Sigmoid colon (tissue), 7 donors: ENCODE measurements around the gene ADCY5. TPM values are rescaled to one million over a fixed set of nuclear protein-coding genes. Genes with fewer than 3 reads are reported as not detected.

Experiments
- DNase-seq: peaks from one replicate; pipeline ENCODE4 v3.0.0-alpha.2; 2019
- H3K27ac ChIP-seq, 4 donors: fragments of 200-600 bp; sonication (generic); one replicate each; pipeline ENCODE4 v1.5.1; 2016 to 2019; ENCODE audit warnings: mild to moderate bottlenecking in 1 of 4
- H3K27me3 ChIP-seq, 3 donors: fragments of 200-600 bp; sonication (generic); one replicate each; pipeline ENCODE4 v1.5.1; 2019; ENCODE audit warnings: mild to moderate bottlenecking in 1 of 3
- H3K36me3 ChIP-seq, 4 donors: fragments of 200-600 bp; sonication (generic); one replicate each; pipeline ENCODE4 v1.5.1; 2016 to 2019
- H3K4me1 ChIP-seq, 4 donors: fragments of 200-600 bp; sonication (generic); one replicate each; pipeline ENCODE4 v1.5.1; 2017 to 2019
- H3K4me3 ChIP-seq, 4 donors: fragments of 200-600 bp; sonication (generic); one replicate each; pipeline ENCODE4 v1.5.1; 2017 to 2019; ENCODE audit warnings: mild to moderate bottlenecking in 2 of 4, moderate library complexity in 1 of 4
- H3K9me3 ChIP-seq, 4 donors: fragments of 200-600 bp in 3 of 4; sonication (generic) in 3 of 4; one replicate each; pipeline versions ENCODE4 v1.5.1 to v1.6.1; 2013 to 2019
- CTCF ChIP-seq, 4 experiments: fragments of 450-650 bp in 3 of 4; fragments of 200-600 bp in 1 of 4; IDR thresholded peaks; one replicate each; pipeline ENCODE4 v1.5.1; 2016 to 2019; ENCODE audit warnings: antibody characterized with exemption in 4 of 4, mild to moderate bottlenecking in 3 of 4, moderate library complexity in 2 of 4
- EP300 ChIP-seq, 4 donors: sonication (generic); formaldehyde crosslinking; IDR thresholded peaks; one replicate each; pipeline ENCODE4 v1.6.1; 2017; ENCODE audit warnings: antibody characterized with exemption in 4 of 4
- POLR2A ChIP-seq, 2 donors: fragments of 450-650 bp; IDR thresholded peaks; one replicate each; pipeline ENCODE4 v1.6.1; 2016; ENCODE audit warnings: antibody characterized with exemption in 2 of 2, mild to moderate bottlenecking in 2 of 2, moderate library complexity in 2 of 2
- POLR2AphosphoS5 ChIP-seq, 4 donors: sonication (generic); formaldehyde crosslinking; IDR thresholded peaks; one replicate each; pipeline ENCODE4 v1.6.1; 2017; ENCODE audit warnings: antibody characterized with exemption in 4 of 4
- WGBS, 2 donors: extraction: QIAGEN DNeasy Blood & Tissue Kit; methylation state at CpG; one replicate each; pipeline ENCODE4 v1.1.7; 2013; 5-methylcytosine and 5-hydroxymethylcytosine counted together
- intact Hi-C: fragments of 100-400 bp; cut with DNase I; formaldehyde crosslinking; loops from one replicate; pipeline ENCODE4 v1.15.1; 2023
- polyA plus RNA-seq, 3 donors: library from polyadenylated mRNA; stranded (reverse); fragments of 200-250 nt; gene quantifications; one replicate each; pipeline ENCODE4 v1.2.3, GENCODE V29; 2013
- total RNA-seq, 4 donors: library from RNA; depleted of rRNA; stranded (reverse); fragments of >200 nt; gene quantifications; one replicate each; pipeline ENCODE4 v1.1.0, GENCODE V29; 2016
- donor health status: healthy with polysubstance abuse.
- donor health status: Bipolar disorder and iron deficiency.
- donor health status: healthy.

The ADCY5 gene
- total and polyA plus RNA-seq, 7 donors: 1.4 to 84.4 (median 39.5) TPM

GRCh38 chr3:123344907-123345594 is 103.8 kb downstream of the ADCY5 start:
- 88 to 91% methylated on average over 13 of the region's 13 CpGs for WGBS, 2 donors
- H3K27ac ChIP-seq: peak overlapping the region; percentile 51 to 74 (median 66)
- H3K27me3 ChIP-seq: no peaks in the 10 kb centered on the region
- peaks cover 0 to 24% (median 3%) of the 10 kb centered on the region in 4 donors for H3K36me3 ChIP-seq
- no peak overlapping the region for H3K4me3 ChIP-seq
- intact Hi-C loops: no loop called here
- DNase-seq: peak; percentile 49
- no peaks in the 10 kb centered on the region for H3K9me3 ChIP-seq
- TF ChIP-seq POLR2AphosphoS5 (IDR thresholded peaks at IDR 0.05) (no peak), EP300 (IDR thresholded peaks at IDR 0.05) (no peak), CTCF (IDR thresholded peaks at IDR 0.05) (no peak), POLR2A (IDR thresholded peaks at IDR 0.05) (no peak)
- peaks cover 0 to 51% (median 47%) of the 10 kb centered on the region in 4 donors for H3K4me1 ChIP-seq

- H3K9me3 ChIP-seq: no peaks in the 10 kb centered on the region
- peaks cover 0 to 50% (median 48%) of the 10 kb centered on the region in 4 donors for H3K4me1 ChIP-seq
- peak; percentile 50 for DNase-seq
- intact Hi-C loops: no loop called here
- peaks cover 0 to 24% (median 3%) of the 10 kb centered on the region in 4 donors for H3K36me3 ChIP-seq
- 81 to 87% methylated on average over 6 of the region's 6 CpGs for WGBS, 2 donors
- H3K27ac ChIP-seq: peak overlapping the region; percentile 51 to 74 (median 66)
- no peak overlapping the region for H3K4me3 ChIP-seq
- no peak for TF ChIP-seq CTCF (IDR thresholded peaks at IDR 0.05)
- no peak for TF ChIP-seq EP300 (IDR thresholded peaks at IDR 0.05)
- no peak for TF ChIP-seq POLR2A (IDR thresholded peaks at IDR 0.05)
- peak in 3 of 4 donors; percentile 30 to 53 (median 49) for TF ChIP-seq POLR2AphosphoS5 (IDR thresholded peaks at IDR 0.05)
- H3K27me3 ChIP-seq: no peaks in the 10 kb centered on the region
Observed at GRCh38 chr3:123344175-123344906, 104.5 kb downstream of the ADCY5 start.

GRCh38 chr3:123343296-123344174 is 105.4 kb downstream of the ADCY5 start:
- intact Hi-C loops: no loop called here
- peaks cover 0 to 24% (median 3%) of the 10 kb centered on the region in 4 donors for H3K36me3 ChIP-seq
- TF ChIP-seq EP300 (IDR thresholded peaks at IDR 0.05): no peak
- TF ChIP-seq POLR2AphosphoS5 (IDR thresholded peaks at IDR 0.05): no peak
- no peak for TF ChIP-seq CTCF (IDR thresholded peaks at IDR 0.05)
- no peak for TF ChIP-seq POLR2A (IDR thresholded peaks at IDR 0.05)
- peak; percentile 66 for DNase-seq
- H3K4me3 ChIP-seq: no peak overlapping the region
- peaks cover 0 to 56% (median 55%) of the 10 kb centered on the region in 4 donors for H3K4me1 ChIP-seq
- H3K27ac ChIP-seq: peak overlapping the region; percentile 51 to 74 (median 66)
- no peaks in the 10 kb centered on the region for H3K27me3 ChIP-seq
- H3K9me3 ChIP-seq: no peaks in the 10 kb centered on the region
- 79 to 84% methylated on average over 15 of the region's 15 CpGs for WGBS, 2 donors

- H3K4me1 ChIP-seq: peaks cover 0 to 62% (median 61%) of the 10 kb centered on the region in 4 donors
- H3K4me3 ChIP-seq: no peak overlapping the region
- peak; percentile 58 for DNase-seq
- H3K36me3 ChIP-seq: peaks cover 0 to 23% (median 3%) of the 10 kb centered on the region in 4 donors
- 91% methylated on average over 8 of the region's 8 CpGs for WGBS, 2 donors
- intact Hi-C loops: no loop called here
- TF ChIP-seq CTCF (IDR thresholded peaks at IDR 0.05): no peak
- no peak for TF ChIP-seq POLR2A (IDR thresholded peaks at IDR 0.05)
- TF ChIP-seq POLR2AphosphoS5 (IDR thresholded peaks at IDR 0.05): no peak
- no peak for TF ChIP-seq EP300 (IDR thresholded peaks at IDR 0.05)
- no peaks in the 10 kb centered on the region for H3K9me3 ChIP-seq
- H3K27ac ChIP-seq: peak overlapping the region; percentile 62 to 74 (median 66)
- no peaks in the 10 kb centered on the region for H3K27me3 ChIP-seq
Observed at GRCh38 chr3:123342631-123343080, 106.2 kb downstream of the ADCY5 start.
